Measurements from ENCODE around the gene CBFA2T3.
A peak's percentile ranks its signal among the peaks of the same experiment; 100 is the strongest.

CBFA2T3 gene

GRCh38 chr16:88995194-88995593 is 18.2 kb upstream of the CBFA2T3 start:
- DNase-seq: no peak

GRCh38 chr16:88994695-88995094 is 17.7 kb upstream of the CBFA2T3 start:
- DNase-seq: no peak

GRCh38 chr16:88993946-88994600 is 17.1 kb upstream of the CBFA2T3 start:
- DNase-seq: no peak

DNA sequence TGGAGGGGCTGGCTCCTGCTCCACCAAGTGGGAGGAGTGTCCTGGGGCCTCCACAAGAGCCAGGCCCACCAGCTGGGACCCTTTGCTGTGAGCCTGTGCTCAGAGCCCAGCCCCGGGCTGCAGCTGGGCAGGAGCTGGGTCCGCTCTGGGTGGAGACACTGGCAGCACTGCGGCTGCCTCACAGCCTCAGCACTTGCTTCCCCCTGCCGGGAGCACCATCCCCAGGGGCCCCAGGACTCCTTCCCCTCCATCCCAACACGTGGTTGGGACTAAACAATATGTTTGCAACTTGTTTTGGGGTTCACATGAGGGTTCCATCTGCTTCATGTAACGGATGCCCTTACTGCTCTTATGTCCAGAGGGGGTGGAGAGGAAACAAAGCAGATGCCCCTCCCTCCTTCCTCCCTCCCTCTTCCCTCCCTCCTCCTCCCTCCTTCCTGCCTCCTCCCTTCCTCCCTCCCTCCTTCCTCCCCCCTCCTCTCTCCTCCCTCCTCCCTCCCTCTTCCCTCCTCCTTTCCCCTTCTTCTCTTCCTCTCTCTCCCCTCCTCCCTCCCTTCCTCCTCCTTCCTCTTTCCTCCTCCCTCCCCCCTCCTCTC is 16.3 kb upstream of the CBFA2T3 start:
- peak; percentile 94 for DNase-seq

GRCh38 chr16:88992351-88993165 is 15.6 kb upstream of the CBFA2T3 start:
- DNase-seq: peak; percentile 94

GRCh38 chr16:88991813-88992350 is 14.9 kb upstream of the CBFA2T3 start:
- peak; percentile 25 for DNase-seq

GRCh38 chr16:88989852-88990547 is 13.0 kb upstream of the CBFA2T3 start:
- DNase-seq: no peak

- DNase-seq: peak; percentile 97
These were observed 12.2 kb upstream of the CBFA2T3 start for GRCh38 chr16:88988980-88989811.

DNA sequence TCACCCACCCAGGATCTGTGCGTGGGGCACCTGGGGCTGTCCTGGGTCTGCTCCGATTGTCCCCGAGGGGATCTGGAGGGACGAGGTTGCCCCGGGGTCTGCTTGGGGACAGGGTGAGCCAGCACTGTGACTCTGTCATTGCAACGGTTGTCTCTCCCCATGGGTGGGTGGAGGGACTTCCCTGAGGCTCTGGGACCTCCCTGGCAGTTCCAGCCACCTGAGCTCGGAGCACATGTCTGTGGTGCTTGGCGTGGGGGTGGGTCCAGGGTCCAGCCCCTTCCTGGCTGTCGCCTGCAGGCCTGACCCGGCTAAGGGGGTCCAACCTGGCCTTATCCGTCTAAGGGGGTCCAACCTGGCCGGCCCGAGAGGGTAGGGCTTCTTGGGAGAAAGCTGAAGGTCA is 8.5 kb upstream of the CBFA2T3 start:
- DNase-seq: no peak

DNA sequence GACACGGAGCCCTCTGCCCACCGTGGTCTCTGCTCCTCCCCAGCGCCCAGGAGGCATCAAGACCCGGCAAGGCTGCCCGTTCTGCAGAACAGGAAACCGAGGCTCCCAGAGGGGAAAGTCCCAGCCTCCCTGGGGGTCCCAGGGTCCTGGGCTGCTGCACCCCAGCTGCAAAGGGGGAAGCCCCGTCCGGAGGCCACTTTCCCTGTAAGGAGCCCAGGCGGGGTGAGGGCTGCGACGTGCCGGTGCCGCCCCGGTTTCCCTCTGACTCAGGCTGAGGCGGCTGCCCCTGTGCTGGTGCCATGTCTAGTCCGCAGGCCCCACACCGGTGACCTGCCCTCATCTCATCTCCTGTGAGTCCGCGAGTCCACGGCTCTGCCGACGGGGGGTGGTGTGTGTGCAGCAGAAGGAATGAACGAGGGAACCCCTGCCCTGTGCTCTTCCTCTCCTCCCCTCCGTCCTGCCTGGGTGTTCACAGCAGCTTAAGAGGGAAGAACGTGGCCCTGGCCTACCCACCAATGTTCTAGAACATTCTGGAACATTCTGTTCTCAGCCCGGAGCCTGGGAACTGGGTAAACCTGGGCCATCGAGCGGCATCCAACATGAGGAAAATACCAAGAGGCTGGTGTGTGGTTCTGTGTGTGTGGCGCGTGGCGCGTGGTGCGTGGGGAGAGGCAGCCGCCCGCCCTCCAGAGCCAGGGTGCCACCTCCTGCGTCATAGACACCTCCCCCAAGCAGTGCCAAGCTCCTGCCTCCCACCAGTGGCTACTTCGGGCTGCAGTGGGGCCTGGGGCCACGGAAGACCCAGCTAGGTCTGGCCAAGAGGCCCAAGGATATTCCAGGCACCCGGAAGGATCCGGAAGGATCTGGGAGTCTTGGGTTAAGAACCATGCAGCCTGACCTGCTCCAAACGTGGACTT is 7.0 kb upstream of the CBFA2T3 start:
- no peak for DNase-seq

- DNase-seq: no peak
These were observed 6.2 kb upstream of the CBFA2T3 start for GRCh38 chr16:88983165-88983564.

- DNase-seq: no peak
These were observed 5.5 kb upstream of the CBFA2T3 start for GRCh38 chr16:88982286-88983084.

DNA sequence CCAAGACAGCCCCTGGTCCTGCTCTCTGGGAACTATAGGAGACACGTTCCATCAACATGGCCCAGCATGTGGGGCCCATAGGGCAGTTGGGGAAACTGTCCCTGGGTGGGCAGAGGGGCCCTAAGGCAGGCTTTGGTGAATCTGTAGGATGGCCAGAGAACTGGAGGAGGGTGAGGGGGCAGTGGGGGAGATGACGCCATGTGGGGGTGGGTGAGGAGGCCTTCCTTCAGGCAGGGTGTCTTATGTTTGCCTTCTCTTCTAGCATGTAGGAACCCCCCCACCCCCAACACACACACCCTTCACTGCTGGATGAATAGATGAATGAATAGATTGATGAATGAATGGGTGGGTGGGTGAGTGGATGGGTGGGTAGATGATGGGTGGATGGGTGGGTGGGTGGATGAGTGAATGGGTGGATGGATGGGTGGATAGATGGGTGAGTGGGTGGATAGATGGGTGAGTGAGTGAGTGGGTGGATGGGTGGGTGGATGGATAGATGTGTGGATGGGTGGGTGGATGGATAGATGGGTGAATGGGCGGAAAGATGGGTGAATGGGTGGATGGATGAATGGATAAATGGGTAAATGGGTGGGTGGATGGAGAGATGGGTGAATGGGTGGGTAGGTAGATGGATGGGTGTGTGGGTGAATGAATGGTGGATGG is 2.5 kb upstream of the CBFA2T3 start:
- no peak for DNase-seq

DNA sequence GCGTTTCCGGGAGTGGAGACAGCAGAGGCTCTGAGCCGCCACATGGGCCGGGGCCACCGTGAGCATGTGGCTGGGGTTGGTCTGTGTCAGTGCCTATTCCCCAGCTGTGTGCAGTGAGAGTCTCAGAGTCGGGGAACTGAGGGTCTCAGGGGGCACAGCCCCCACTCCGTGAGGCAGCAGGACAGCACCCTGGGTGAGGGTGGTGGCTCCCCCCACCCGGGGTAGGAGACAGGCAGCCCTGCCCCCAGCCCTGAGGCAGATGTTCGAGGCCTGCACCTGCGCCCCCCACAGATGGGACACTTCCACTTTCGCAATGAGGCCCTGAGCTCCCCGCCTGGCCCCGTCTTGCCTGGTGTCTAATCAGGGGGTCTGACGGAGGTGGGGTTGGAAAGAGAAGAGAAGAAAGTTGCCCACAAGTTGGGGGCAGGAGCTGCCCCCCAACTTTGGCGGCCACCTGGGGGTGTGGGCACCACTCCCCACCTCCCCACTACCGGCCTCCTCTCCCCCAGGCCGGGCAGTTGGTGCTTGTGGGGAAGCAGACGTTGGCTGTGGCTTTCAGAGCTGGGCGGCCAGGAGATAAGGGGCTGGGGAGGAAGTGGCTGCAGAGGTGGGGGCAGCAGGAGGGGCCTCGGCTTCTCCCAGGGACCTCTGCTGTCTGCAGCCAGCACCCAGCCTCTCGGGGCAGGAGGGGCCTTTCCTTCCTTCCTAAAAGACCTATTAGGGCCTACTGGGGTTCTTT is 1.8 kb upstream of the CBFA2T3 start:
- DNase-seq: no peak

GRCh38 chr16:88977812-88978607 is 1.0 kb upstream of the CBFA2T3 start:
- no peak for DNase-seq

DNA sequence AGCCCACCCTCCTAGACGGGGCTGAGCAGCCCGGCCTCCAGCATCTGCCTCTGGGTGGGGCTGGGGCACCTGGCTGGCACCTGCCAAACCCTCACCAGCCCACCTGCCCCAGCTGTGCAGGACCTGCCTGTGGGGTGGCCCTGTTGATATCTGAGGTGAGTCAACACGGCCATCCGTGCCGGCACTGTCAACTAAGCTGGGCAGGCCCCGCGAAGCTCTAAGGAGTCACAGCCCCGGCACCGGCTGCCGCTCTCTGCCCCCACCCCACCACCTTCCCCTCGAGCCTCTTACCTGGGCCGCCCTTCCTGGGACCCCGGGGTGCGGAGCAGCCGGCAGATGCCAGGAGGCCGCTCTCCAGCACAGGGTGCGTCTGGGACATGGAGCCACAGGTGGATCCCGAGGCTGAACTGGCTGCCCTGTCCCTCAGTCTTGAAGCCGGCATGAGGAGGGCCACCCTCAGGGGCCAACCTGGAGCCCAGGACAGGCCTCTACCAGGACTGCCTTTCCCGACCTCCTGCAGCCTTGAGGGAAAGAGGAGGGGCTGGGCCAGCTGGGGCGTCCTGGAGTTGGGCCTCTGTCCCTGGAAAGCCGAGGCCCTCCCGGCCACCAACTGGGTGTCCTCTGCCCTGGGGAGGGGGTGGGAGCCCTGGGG is 515 bp downstream of the CBFA2T3 start:
- DNase-seq: no peak

DNA sequence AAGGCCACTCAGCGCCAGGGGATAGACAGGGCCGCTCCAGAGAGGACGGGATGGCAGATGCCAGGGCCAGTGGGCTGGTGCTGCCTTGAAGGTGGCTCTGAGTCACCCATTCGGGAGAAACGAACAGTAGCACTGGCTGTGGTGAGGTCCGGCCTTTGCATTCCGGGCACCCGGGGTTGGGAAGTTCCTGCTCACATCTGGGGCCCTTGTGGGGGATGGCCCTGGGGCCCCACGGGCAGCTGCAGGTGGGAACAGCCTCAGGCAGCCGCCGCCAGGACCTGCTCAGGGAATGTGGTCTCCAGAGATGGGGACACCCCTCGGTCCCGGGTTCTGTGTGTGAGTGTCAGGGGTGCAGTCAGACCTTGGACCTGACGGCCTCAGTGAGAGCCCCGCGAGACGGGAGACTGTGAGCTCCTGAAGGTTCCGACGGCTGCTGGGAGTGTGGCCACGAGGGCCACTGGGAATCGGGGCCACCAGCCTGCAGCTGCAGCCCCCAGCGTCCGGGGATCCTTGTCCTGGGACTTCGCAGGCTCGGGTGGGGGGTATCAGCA is 1.4 kb downstream of the CBFA2T3 start:
- no peak for DNase-seq
